ENCODE results near the gene MCUR1.
"Not testable (repeated sequence)": the region's sequence is repeated elsewhere in the genome, so short reads cannot be mapped to it uniquely, and the experiment has no call there.

The MCUR1 gene

GRCh38 chr6:13828656-13829301, 14.4 kb upstream of the MCUR1 start:
- not testable (repeated sequence) for DNase-seq

- no peak for DNase-seq
Measured at GRCh38 chr6:13827032-13827431, 12.7 kb upstream of the MCUR1 start.

GRCh38 chr6:13825871-13826270, 11.5 kb upstream of the MCUR1 start:
- DNase-seq: no peak

GRCh38 chr6:13818341-13818740, 4.0 kb upstream of the MCUR1 start:
- no peak for DNase-seq

GRCh38 chr6:13814938-13815575, 700 bp upstream of the MCUR1 start:
- DNase-seq: no peak

GRCh38 chr6:13813621-13814175, 659 bp downstream of the MCUR1 start:
- DNase-seq: peak; percentile 77

GRCh38 chr6:13813026-13813425, 1.3 kb downstream of the MCUR1 start:
- DNase-seq: no peak

GRCh38 chr6:13812359-13812642, 2.1 kb downstream of the MCUR1 start:
- no peak for DNase-seq

- DNase-seq: no peak
Measured at GRCh38 chr6:13811627-13812358, 2.6 kb downstream of the MCUR1 start.

GRCh38 chr6:13810688-13811446, 3.5 kb downstream of the MCUR1 start:
- no peak for DNase-seq

GRCh38 chr6:13808801-13809200, 5.6 kb downstream of the MCUR1 start:
- no peak for DNase-seq

- no peak for DNase-seq
Measured at GRCh38 chr6:13807696-13808095, 6.7 kb downstream of the MCUR1 start.

- DNase-seq: no peak
Measured at GRCh38 chr6:13803581-13803980, 10.8 kb downstream of the MCUR1 start.

- DNase-seq: no peak
Measured at GRCh38 chr6:13800615-13801014, 13.7 kb downstream of the MCUR1 start.

GRCh38 chr6:13796781-13797180, 17.6 kb downstream of the MCUR1 start:
- no peak for DNase-seq

- peak; percentile 25 for DNase-seq
Measured at GRCh38 chr6:13795041-13795750, 19.2 kb downstream of the MCUR1 start.

GRCh38 chr6:13794184-13794583, 20.2 kb downstream of the MCUR1 start:
- no peak for DNase-seq

GRCh38 chr6:13789746-13790145, 24.6 kb downstream of the MCUR1 start:
- DNase-seq: no peak

GRCh38 chr6:13788820-13789219, 25.5 kb downstream of the MCUR1 start:
- no peak for DNase-seq

- DNase-seq: no peak
Measured at GRCh38 chr6:13787137-13787536, 27.2 kb downstream of the MCUR1 start.

- DNase-seq: not testable (repeated sequence)
Measured at GRCh38 chr6:13780162-13780561, 34.2 kb downstream of the MCUR1 start.

- DNase-seq: no peak
Measured at GRCh38 chr6:13778028-13778427, 36.3 kb downstream of the MCUR1 start.

- DNase-seq: no peak
Measured at GRCh38 chr6:13776602-13777001, 37.8 kb downstream of the MCUR1 start.
